ENCODE measurements around the gene EN1.
A peak's percentile ranks its signal among the peaks of the same experiment; 100 is the strongest.

The EN1 gene

DNA sequence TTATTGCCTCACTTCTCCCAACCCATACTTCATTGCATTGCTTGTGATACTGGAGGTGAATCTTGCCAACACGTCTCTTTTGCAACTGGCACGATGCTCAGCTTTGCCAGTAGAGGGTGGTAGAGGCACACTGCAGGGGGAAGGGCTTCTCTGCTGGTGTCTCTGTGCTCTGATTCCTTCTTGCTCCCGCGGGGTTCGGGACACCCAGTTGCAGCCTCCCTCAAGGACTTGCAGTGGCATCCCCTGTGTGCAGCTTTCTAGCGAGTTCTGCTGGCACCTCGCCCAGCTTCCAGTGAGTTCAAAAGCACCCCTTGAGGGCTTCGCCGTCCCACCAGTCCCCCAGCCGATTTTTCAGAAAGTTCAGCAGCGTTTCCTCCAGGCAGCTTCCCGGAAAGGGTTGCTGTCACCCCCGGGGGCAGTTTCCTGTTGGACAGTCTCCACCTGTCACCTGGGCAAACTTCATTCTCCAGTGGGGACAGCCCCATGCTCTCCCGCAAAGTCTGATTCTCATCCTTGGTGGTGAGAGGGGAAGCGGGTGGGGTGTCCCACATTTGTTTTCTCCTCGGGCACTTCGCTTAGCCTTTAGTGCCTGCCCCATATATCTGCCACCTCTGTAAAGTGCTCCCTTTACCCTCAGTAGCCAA is 35.4 kb upstream of the EN1 start:
- no peak overlapping the region for H3K27ac ChIP-seq (ENCODE audit: poor library complexity, severe bottlenecking)
- no peaks in the 10 kb centered on the region for H3K36me3 ChIP-seq (ENCODE audit: low read depth)
- DNase-seq (ENCODE audit: low spot score) = no peak
- TF ChIP-seq, protein P1, sequence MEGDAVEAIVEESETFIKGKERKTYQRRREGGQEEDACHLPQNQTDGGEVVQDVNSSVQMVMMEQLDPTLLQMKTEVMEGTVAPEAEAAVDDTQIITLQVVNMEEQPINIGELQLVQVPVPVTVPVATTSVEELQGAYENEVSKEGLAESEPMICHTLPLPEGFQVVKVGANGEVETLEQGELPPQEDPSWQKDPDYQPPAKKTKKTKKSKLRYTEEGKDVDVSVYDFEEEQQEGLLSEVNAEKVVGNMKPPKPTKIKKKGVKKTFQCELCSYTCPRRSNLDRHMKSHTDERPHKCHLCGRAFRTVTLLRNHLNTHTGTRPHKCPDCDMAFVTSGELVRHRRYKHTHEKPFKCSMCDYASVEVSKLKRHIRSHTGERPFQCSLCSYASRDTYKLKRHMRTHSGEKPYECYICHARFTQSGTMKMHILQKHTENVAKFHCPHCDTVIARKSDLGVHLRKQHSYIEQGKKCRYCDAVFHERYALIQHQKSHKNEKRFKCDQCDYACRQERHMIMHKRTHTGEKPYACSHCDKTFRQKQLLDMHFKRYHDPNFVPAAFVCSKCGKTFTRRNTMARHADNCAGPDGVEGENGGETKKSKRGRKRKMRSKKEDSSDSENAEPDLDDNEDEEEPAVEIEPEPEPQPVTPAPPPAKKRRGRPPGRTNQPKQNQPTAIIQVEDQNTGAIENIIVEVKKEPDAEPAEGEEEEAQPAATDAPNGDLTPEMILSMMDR (IDR thresholded peaks at IDR 0.05; ENCODE audit: poor library complexity, severe bottlenecking) = peak; percentile 87
- H3K27me3 ChIP-seq (ENCODE audit: insufficient read depth, poor library complexity, severe bottlenecking) = no peaks in the 10 kb centered on the region
- ATAC-seq (ENCODE audit: low read depth) = 0 out of 3 replicates have a peak, but pooled peaks have one; percentile 37
- no peaks in the 10 kb centered on the region for H3K9me3 ChIP-seq (ENCODE audit: severe bottlenecking)
- H3K4me3 ChIP-seq (ENCODE audit: severe bottlenecking) = no peak overlapping the region
- peaks cover 4% of the 10 kb centered on the region for H3K4me1 ChIP-seq (ENCODE audit: insufficient read depth, poor library complexity, severe bottlenecking)

DNA sequence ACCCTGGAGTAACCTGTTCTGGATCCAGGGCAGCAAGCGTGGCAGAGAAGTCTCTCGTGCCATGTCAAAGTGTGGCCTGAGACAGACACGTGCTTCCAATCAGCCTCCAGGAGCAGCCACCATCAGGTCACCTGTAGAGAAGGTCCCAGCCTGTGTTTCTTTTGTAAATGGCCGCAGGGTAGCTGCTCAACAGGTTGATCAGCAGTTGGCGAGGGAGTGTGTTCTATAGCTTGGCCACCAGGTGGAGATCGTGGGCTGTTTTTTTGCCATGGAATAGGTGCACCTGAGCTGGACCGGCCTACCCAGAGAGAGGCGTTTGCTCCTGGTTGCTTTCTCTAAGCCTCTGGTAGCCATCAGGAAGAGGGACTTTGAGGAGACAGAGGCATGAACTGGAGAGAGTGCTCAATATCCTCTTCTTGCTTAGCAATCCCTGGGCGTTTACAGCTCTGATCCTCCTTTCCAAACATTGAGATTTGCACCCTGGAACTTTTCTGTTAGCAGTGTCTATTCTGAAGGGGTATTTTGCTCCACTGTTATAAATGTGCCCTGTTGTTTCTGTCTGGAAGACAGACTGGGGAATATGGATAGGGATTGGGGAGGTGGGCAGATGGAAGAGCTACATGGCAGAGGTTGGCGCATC is 34.2 kb upstream of the EN1 start:
- peaks cover 4% of the 10 kb centered on the region for H3K4me1 ChIP-seq (ENCODE audit: insufficient read depth, poor library complexity, severe bottlenecking)
- H3K4me3 ChIP-seq (ENCODE audit: severe bottlenecking) = no peak overlapping the region
- DNase-seq (ENCODE audit: low spot score) = no peak
- H3K36me3 ChIP-seq (ENCODE audit: low read depth) = no peaks in the 10 kb centered on the region
- no peak overlapping the region for H3K27ac ChIP-seq (ENCODE audit: poor library complexity, severe bottlenecking)
- TF ChIP-seq, protein P1 (IDR thresholded peaks at IDR 0.05; ENCODE audit: poor library complexity, severe bottlenecking) = peak; percentile 78
- ATAC-seq (ENCODE audit: low read depth) = peak; percentile 78
- H3K9me3 ChIP-seq (ENCODE audit: severe bottlenecking) = no peaks in the 10 kb centered on the region
- H3K27me3 ChIP-seq (ENCODE audit: insufficient read depth, poor library complexity, severe bottlenecking) = no peaks in the 10 kb centered on the region

DNA sequence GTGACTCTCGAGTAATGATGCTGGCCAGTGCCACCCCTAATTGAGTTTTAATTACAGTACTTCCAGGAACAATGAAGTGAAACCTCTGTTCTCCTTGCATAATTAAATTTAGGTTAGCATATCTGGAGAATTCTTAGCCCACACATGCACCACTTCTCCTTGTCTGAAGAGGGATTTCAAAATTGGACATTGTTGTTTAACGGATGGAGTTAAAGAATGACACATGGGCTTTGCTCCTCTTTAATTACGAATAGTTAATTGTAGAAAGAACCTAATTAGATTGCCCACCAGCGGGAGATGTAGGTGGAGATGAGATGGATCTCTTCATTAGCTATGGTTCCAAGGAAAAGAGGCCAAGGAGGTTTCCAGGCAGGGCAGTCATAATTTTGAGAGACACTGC is 33.1 kb upstream of the EN1 start:
- no peak for ATAC-seq (ENCODE audit: low read depth)

DNA sequence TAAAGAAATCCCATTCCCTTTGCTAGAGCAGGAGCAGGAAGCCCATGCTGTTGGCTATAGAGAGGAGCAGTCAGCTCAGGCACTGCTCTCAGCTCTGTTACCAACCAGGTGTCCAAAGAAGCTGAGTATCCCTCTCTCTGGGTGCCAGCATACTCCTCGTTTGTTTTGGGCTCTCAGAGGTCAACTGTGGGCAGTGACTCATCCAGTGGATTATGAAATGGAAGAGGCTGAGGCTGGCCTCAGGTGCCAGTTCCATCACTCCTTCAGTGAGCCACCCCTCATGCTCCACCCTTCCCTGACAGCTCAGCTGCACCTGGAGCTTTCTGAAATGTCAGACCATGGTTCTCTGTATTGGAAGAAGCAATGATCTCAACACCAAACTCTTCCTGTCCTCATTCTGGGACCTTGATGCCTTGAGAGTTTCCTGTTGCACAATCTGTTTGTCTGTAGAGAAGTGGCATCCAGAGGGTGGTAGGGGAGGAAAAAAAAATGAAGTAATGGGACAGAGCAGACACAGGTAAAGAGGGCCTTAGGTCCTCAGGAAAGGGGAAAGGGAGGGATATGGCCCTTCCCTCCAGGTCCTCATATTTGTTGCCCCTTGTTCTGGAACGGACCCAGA is 31.2 kb upstream of the EN1 start:
- Histone ChIP-seq H3K36me3 (ENCODE audit: low read depth) (no peaks in the 10 kb centered on the region), H3K27ac (ENCODE audit: poor library complexity, severe bottlenecking) (no peak overlapping the region), H3K9me3 (ENCODE audit: severe bottlenecking) (no peaks in the 10 kb centered on the region), H3K4me3 (ENCODE audit: severe bottlenecking) (no peak overlapping the region), H3K4me1 (ENCODE audit: insufficient read depth, poor library complexity, severe bottlenecking) (peaks cover 4% of the 10 kb centered on the region), H3K27me3 (ENCODE audit: insufficient read depth, poor library complexity, severe bottlenecking) (no peaks in the 10 kb centered on the region)
- TF ChIP-seq, protein P1 (IDR thresholded peaks at IDR 0.05; ENCODE audit: poor library complexity, severe bottlenecking) = no peak
- DNase-seq (ENCODE audit: low spot score) (no peak), ATAC-seq (ENCODE audit: low read depth) (peak; percentile 81)

More for the DNA sequence above, 33.1 kb upstream of the EN1 start:
- DNase-seq (ENCODE audit: low spot score) = no peak
- Histone ChIP-seq H3K36me3 (ENCODE audit: low read depth) (no peaks in the 10 kb centered on the region), H3K4me3 (ENCODE audit: severe bottlenecking) (no peak overlapping the region), H3K27me3 (ENCODE audit: insufficient read depth, poor library complexity, severe bottlenecking) (no peaks in the 10 kb centered on the region), H3K9me3 (ENCODE audit: severe bottlenecking) (no peaks in the 10 kb centered on the region), H3K27ac (ENCODE audit: poor library complexity, severe bottlenecking) (no peak overlapping the region), H3K4me1 (ENCODE audit: insufficient read depth, poor library complexity, severe bottlenecking) (peaks cover 4% of the 10 kb centered on the region)
- TF ChIP-seq, protein P1 (IDR thresholded peaks at IDR 0.05; ENCODE audit: poor library complexity, severe bottlenecking) = no peak

Data from RWPE2 (cell line).